GM18951 (cell line): ENCODE measurements around the gene C1QTNF5.

Source experiments
- POLR2A ChIP-seq: IDR thresholded peaks from 4 replicates; pipeline ENCODE4 v1.6.1; 2011; ENCODE audit warnings: mild to moderate bottlenecking; ENCODE audit not compliant: insufficient read length, insufficient read depth; ENCODE audit errors: extremely low read depth
- in situ Hi-C: fragments of 300-500 bp; cut with MboI; formaldehyde crosslinking; loops from one replicate; pipeline ENCODE4 v1.12.0; 2022; ENCODE audit warnings: low sequenced_read_pairs, mixed read lengths, inconsistent platforms; ENCODE audit not compliant: unreplicated experiment

C1QTNF5 gene

DNA sequence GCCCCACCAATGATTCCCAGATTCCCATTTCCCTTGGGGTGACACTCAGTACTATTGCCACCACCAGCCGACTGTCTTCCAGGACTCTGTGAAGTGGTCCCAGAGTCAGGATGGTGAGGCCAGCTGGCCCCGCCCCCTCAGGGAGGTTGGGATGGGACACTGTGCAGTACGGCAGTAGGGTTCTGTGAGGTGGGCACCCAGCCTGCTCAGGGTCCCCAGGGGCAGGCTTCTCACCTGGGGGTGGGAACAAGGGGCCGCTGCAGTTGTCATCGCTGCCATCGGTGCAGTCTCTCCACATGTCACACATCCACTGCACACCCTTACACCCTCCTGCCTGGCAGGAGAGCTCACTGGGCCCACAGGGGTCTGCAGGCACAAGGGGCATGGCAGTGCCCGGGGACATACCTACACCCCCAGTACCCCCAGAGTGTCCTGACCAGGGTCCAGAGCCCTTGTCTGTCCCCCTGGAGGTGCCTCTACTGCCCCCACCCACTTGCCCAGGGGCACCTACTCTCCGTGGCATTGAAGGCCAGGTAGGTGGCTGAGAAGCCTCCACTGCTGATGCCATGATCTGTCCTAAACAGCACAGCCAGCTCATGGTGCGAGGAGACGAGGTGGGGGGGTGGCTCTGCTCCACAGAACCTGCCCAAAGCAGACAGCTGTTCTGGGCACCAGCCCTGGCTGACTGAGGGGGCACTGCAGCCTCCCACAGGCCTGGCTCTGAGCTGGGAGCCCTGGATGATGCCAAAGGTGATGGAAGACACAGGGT lies 1.9 kb upstream of the C1QTNF5 start:
- TF ChIP-seq POLR2A: no peak
- in situ Hi-C loops: no loop called here

DNA sequence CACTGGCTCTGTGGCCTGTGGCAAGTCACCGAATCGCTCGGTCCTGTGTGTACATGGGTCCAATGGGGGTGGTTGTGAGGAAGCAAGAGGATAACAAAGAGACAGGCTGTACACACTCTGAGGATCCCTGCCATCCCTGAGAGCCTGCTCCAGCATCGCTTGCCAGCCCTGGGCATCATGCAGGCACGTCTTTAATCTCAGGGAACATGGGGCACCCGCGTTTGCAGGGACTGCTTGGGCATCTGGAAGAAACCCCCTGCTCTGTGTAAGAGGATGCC lies 1.3 kb upstream of the C1QTNF5 start:
- in situ Hi-C loops: no loop called here
- TF ChIP-seq POLR2A: no peak

GRCh38 chr11:119341222-119342022 lies 739 bp upstream of the C1QTNF5 start:
- TF ChIP-seq POLR2A: no peak
- in situ Hi-C loops: no loop called here

- in situ Hi-C loops: no loop called here
- no peak for TF ChIP-seq POLR2A
Observed at GRCh38 chr11:119339589-119340334, 921 bp downstream of the C1QTNF5 start.

GRCh38 chr11:119338965-119339588 lies 1.6 kb downstream of the C1QTNF5 start:
- in situ Hi-C loops: no loop called here
- no peak for TF ChIP-seq POLR2A

DNA sequence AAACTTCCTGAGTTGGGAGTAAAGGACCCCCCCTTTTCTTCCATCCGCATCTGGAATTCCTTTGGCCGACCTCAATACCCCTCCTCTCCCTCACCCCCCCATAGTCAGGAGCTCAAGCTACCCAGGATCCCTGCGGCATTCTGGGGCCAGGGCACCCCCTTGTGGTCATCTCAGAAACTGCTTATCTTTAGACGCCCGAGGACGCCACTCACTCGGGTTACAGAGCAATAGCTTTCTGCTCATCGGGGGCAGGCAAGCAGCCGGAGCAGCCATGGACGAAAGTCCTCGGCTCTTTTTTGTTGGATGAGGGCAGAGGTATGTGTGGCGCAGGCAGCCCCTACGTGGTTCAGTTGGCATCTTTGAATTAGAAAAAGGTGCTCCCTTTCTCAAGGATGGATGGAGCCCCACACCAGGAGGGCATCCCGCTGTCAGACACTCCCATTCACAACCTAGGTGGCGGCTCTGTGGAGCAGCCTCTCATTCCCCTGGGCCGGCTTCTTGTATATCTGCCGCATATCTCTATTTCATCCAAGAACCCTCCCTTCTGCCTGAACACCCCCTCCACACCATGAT lies 2.3 kb downstream of the C1QTNF5 start:
- in situ Hi-C loops: no loop called here
- TF ChIP-seq POLR2A: no peak

GRCh38 chr11:119337581-119338317 lies 2.9 kb downstream of the C1QTNF5 start:
- TF ChIP-seq POLR2A: no peak
- in situ Hi-C loops: no loop called here

GRCh38 chr11:119336744-119337469 lies 3.8 kb downstream of the C1QTNF5 start:
- TF ChIP-seq POLR2A: no peak
- in situ Hi-C loops: no loop called here

GRCh38 chr11:119335655-119336543 lies 4.8 kb downstream of the C1QTNF5 start:
- TF ChIP-seq POLR2A: no peak
- in situ Hi-C loops: no loop called here

- in situ Hi-C loops: no loop called here
Observed at GRCh38 chr11:119335091-119335654, 5.5 kb downstream of the C1QTNF5 start.

More at GRCh38 chr11:119335091-119335654, 5.5 kb downstream of the C1QTNF5 start:
- no peak for TF ChIP-seq POLR2A
